SW 1271 (cell line): ENCODE measurements around the gene MCF2L.
A peak's percentile ranks its signal among the peaks of the same experiment; 100 is the strongest.
"Not testable (repeated sequence)": the region's sequence is repeated elsewhere in the genome, so short reads cannot be mapped to it uniquely, and the experiment has no call there.

Experiments
- DNase-seq, 2 experiments: peaks; one replicate each; lab custom pipeline; 2025; lab: John Stamatoyannopoulos, UW

The MCF2L gene, protein sequence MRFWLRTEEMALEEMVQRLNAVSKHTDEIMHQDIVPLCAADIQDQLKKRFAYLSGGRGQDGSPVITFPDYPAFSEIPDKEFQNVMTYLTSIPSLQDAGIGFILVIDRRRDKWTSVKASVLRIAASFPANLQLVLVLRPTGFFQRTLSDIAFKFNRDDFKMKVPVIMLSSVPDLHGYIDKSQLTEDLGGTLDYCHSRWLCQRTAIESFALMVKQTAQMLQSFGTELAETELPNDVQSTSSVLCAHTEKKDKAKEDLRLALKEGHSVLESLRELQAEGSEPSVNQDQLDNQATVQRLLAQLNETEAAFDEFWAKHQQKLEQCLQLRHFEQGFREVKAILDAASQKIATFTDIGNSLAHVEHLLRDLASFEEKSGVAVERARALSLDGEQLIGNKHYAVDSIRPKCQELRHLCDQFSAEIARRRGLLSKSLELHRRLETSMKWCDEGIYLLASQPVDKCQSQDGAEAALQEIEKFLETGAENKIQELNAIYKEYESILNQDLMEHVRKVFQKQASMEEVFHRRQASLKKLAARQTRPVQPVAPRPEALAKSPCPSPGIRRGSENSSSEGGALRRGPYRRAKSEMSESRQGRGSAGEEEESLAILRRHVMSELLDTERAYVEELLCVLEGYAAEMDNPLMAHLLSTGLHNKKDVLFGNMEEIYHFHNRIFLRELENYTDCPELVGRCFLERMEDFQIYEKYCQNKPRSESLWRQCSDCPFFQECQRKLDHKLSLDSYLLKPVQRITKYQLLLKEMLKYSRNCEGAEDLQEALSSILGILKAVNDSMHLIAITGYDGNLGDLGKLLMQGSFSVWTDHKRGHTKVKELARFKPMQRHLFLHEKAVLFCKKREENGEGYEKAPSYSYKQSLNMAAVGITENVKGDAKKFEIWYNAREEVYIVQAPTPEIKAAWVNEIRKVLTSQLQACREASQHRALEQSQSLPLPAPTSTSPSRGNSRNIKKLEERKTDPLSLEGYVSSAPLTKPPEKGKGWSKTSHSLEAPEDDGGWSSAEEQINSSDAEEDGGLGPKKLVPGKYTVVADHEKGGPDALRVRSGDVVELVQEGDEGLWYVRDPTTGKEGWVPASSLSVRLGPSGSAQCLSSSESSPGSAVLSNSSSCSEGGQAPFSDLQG

DNA sequence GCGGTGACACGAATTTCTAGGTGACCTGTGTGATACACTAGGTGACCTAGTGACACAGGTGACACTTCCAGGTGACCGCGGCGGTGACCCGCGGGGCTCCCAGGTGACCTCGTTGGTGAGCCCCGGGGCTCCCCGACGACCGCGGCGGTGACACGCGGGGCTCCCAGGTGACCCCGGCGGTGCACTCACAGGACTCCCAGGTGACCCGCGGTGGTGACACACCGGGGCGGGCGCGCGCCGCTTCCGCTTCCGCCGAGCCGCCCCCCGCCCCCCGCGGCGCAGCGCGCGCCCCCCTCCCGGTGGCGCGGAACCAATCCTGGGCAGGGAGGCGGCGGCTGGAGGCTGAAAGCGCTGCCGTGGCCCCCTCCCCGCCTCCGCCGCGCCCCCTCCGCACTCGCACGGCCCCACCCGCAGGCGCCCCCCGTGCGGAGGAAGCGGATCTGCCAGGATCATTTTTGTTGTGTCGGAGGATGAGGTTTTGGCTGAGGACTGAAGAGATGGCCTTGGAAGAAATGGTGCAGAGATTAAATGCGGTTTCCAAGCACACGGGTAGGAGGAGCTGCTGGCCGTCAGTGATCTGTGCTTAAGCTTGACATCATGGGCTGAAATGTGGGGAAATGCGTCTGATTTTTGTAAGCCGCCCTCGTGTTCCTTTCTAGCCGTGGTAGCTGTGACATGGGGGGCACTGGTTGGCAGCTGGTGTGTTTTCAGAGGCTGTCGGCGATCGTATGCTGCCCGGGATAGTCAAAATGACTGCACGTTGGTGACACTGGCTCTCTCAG is at the start of gene MCF2L:
MCF2L (plus strand) TSS at position 305 of the 782 bp plus-strand sequence; CDS start at position 471, 166 bp downstream.
- DNase-seq = no peak

DNA sequence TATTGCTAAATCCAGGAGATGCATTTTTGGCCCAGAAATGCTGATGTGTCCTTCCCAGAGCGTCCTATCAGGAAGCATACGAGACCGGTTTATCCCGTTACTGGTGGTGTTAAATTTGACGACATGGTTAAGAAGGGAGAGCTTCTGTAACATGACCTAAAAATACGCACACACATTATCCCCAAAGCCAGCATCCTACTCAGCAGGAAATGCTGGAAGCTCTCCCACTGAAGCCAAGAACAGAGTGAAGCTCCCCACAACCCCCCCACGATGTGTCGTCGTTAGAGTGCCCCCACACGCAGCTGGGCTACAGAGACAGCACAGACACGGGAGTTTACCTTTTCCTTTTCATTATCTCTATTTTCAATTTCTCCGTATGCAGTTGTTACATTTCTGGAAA is 45.1 kb upstream of the MCF2L start:
- no peak for DNase-seq

DNA sequence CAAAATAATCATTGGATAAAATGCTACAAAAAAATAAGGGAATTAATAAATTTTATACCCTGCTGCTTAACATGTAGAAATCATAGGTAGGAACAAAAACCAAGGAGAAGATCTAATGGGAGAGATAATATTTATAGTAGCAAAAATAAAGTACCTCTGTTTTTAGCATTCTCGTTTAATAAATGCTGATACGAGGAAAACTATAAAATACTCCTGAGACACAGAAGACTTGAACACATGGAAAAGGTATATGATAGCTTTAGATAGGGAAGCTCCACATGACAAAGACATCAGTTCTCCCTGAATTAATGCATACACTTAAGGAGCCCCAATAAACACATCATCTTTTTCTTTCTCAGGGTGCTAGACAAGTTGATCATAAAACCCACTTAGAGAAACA is 44.6 kb upstream of the MCF2L start:
- DNase-seq = no peak

DNA sequence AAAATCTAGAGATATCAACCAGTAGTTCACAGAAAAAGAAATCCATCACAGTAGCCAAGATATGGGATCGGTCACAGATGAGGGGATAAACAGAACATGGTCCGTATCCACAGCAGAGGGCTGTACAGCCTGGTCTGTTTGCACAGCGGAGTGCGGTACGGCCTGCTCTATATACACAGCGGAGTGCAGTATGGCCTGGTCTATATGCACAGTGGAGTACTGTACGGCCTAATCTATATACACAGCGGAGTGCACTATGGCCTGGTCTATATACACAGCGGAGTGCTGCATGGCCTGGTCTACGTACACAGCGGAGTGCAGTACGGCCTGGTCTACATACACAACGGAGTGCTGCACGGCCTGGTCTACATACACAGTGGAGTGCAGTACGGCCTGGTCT is 43.0 kb upstream of the MCF2L start:
- DNase-seq = no peak

DNA sequence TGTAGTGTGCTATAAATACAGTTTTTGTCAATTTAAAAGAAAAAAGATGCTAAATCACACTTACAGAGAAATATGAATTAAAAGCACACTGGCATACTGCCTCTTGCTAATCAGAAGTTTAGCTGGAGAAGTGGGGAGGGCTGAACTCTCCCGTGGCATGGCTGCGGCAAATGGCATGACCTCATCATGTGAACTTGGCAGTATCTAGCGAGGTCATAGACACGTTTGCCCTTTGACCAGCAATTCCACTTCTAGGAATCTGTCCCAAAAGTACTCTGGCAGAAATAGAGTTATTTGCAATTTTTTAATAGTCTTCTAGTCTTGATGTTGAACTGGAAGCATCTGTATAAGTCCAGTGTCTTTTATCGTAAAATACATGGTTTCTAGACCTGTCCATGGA is 42.0 kb upstream of the MCF2L start:
- DNase-seq = no peak

DNA sequence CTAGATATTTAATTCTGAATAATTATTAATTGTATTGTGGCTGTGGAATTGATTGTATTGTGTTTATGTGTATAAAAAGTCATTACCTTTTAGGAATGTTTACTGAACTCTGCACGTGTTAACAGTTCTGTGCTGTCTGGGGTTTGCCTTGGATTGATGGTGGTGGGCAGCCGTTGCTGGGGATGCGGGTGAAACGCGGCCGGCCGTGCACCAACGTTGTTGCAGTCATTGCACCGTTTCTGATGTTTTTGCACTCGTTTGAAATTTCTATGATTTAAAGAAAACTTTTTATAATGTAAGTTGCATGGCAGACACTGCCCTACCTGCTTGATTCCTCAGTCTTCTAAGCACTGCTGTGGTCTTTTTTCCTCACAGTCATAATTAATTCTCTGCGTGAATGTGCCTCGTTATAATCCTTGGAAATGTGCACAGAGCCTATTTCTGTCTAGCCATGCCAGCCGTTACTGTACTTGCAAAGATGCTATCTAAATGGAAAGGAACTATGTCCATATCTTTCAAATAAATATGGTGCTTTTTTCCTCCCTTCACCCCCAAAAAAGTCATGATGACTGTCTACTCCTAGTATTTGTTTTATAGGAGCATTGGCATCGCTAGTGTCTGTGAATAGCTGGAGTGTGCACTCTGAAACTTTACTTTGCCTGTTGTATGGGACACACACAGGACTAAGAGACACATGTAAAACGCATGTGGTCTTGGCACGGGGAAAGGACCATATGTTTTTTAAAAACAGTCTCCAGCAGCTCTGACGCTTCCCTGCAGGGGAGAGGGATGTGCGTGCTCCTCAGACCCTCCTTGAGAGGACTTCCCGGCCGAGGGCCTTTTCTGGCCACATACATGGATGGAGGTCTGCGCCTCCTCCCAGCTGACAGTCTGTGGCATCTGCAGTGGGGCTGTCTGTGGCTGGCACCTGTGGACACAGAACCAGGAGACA is 40.7 kb upstream of the MCF2L start:
- no peak for DNase-seq

DNA sequence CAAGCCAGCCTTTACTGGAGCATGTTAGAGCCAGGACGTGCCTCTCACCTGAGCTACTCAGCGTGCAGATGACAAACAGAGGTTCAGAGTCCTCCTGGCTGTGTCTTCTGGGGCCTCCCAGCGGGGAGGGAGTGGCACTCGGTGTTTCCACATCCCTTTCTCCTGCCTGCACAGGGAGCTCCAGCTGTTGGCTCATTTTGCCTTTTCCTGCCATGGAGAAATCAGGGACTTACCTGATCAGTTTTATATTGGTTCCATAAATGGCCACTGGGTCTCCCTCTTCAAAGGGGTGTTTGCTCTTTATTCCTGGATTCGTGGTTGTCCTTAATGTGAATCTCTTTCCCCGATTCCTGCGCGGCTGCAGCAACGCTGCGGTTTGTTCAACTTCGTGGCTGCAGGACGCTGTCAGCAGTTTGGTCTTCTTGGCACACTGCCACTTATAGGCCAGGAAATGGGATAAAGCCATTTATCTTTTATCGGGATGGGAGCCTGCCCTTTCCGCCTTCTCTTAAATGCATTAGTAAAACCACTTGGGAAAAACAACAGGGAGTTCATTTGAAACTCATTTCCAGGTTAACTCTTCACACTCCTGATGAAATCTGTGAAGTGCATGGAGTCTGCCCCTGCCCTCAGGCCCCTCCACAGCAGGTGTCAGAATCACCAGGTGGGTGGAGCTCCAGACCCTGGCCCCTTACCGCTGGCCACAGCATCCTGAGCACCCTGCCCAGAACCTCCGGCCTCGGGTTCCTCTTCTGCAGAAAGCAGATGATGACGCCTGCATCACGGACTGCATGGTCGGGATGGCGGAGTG is 39.8 kb upstream of the MCF2L start:
- DNase-seq = no peak

DNA sequence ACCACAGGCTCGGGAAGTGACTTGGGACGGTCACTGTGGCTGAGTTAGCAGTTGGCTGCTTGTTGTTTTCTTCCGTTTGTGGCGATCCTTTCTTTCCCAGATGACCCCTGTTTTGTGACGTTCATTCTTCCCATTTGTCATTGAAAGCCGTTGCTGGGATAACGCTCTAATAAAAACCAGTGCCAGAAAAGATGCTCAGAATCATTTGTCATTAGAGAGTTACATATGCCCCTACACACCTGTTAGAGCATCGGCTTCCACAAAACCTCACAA is 39.3 kb upstream of the MCF2L start:
- no peak for DNase-seq

DNA sequence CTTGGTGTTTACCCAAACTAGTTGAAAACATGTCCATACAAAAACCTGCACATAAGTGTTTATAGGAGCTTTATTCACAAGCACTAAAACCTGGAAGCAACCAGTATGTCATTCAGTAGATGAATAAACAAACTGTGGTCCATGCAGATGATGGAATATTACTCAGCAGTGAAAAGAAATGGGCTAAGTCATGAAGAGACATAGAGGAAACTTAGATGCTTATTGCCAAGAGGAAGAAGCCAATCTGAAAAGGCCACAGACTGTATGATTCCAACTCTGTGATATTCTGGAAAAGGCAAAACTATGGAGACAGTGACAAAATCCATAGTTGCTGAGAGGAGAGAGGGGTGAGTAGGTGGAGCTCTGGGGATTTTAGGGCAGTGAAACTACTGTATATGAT is 38.8 kb upstream of the MCF2L start:
- DNase-seq = no peak

DNA sequence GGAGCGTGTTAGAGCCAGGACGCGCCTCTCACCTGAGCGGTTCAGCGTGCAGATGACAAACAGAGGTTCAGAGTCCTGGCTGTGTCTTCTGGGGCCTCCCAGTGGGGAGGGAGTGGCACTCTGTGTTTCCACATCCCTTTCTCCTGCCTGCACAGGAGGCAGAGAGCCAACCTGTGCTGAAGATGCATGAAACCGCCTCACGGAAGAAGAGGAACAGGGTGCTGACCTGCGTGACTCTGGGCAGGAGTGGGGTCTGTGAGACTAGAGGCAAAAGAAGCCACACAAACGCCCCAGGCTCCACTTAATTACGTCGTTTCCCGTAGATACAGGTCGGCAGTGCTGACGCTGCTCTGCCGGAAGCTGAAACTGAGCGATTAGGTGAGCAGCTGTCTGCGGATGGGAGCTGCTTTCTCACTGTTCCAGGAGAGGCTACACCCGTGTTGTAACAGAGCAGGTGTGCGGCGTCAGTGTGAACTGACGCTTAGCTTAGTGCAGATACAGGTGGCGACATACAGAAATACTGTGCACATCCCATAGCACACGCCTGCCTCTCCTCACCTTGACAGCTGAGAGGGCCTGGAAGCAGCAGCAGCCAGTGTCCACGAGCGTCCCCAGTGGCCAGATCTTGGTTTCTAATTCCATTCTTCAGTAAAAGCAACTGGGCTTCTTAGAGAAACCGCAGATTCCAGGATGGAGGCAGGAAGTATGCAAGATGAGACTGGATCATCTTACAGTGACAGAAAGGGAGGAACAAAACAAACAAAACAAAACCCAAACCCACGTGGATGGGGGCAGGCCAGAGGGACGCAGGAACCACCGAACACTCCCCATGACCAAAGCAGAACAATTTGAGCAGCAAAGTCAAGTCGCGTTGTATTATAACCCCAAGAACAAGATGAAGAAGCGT is 37.7 kb upstream of the MCF2L start:
- DNase-seq = no peak

DNA sequence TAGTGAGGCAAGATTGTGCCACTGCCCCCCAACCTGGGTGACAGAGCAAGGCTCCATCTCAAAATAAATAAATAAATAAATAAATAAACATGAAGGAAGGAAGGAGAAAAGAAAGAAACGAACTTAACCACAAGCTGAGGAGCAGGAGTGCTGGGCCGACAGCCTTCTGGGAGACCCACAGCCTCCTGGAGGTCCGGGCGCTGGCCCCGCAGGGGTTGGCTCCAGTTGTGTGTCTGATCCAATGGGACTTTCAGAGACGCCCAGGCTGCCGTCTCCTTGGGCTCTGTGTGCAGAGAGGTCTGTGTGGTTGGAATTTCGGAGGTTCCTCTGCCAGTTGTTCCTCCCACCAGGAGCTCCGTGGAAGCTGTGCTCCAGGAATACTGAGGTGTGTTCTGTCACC is 36.0 kb upstream of the MCF2L start:
- DNase-seq = no peak

DNA sequence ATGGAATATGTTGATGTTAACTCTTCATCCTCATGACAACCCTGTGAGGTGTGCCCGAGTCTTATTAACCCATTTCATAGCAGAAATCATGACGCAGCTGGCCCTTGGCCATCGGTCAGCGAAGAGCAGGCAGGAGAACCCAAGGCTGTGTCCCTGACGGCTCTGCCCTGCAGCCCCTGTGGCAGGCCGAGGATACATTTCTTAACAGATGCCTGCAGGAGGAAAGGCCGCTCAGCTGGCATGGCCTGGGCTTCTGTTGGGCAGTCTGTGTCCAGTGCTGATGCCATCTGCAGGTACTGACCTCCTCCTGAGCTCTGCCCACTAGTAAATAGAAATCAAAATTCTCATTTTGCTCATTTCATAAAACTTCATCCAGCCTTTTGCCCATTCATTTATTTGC is 35.4 kb upstream of the MCF2L start:
- DNase-seq = no peak

DNA sequence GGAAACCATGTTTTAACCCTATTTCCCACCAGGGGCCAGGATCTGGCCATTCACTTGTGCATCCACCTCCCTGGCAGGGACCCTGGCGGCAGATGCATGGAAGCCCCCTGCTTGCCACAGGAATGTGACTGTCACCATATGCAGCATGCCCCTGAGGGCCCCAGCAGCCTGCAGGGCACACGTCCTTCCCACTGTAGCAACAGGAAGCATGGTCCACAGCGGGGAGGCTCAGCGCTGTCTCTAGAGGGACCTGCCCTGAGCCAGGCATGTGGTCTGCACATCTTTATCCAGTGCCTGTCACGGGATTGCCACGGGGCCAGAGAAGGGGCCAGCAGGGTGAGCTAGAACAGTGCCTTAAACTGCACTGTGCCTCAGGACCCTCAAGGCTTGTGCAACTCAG is 34.9 kb upstream of the MCF2L start:
- no peak for DNase-seq

DNA sequence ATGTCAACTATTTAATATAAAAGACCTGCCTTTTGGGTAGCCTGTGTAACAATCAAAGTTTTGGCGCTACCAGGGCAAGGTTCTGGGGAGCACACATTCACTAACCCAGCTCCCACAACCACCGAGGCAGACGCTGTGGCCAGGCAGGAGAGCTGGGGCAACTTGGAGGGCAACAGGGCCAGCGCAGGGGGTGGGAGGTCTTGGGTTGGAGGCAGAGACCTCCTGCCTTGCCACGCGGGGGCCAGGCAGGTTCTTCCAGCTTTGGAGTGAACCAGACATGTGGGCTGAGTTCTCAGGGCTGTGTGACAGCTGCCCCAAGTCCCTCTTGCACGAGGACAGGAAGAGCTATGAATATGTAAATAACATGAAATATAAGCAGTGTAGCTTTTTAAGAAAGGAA is 30.3 kb upstream of the MCF2L start:
- DNase-seq = no peak

DNA sequence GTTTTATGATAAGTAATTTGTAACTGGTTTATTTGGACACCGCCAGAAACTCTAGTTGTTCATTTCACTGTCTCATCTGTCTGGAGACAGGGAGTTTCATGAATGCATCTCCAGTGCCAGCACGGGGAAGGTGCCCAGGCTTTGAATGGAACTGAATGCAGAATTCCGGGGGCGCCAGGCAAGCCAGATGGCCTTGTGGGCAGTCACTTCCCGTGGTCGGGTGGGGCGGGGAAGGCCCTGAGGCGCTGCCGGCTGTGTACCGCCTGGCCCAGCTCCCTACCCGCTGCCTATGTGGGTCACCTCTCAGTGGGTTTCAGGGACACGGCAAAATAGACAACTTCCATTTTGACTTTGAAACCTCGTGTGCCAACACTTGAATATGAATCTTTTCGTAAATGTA is 28.8 kb upstream of the MCF2L start:
- no peak for DNase-seq

DNA sequence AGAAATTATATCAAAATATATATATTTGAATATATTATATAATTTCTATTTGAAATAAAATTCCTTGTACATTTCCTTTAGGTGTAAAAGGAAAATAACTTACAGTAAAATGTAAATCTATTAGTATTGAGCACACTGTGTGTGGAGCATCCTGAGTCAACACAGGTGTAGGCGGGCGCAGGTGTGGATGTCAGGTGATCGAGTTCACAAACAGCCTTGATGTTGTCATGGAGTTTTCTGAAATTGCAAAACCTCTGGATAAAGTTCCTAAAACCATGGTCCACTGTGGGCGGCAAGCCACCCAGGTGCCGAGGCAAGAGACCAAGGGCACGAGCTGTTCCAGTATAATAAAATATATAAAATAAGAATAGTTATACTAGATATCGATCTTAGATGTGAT is 27.7 kb upstream of the MCF2L start:
- DNase-seq = no peak

DNA sequence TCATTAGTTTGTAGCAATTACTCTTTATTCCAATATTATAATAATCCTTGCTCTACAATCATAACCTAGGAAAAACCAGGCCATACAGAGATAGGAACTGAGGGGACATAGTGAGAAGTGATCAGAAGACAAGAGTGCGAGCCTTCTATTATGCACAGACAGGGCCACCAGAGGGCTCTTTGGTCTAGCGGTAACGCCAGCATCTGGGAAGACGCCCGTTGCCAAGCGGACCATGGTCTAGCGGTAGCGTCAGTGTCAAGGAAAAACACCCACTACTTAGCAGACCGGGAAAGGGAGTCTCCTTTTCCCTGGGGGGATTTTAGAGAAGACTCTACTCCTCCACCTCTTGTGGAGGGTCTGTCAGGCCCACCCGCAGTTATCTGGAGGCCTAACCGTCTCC is 27.2 kb upstream of the MCF2L start:
- DNase-seq = not testable (repeated sequence)

DNA sequence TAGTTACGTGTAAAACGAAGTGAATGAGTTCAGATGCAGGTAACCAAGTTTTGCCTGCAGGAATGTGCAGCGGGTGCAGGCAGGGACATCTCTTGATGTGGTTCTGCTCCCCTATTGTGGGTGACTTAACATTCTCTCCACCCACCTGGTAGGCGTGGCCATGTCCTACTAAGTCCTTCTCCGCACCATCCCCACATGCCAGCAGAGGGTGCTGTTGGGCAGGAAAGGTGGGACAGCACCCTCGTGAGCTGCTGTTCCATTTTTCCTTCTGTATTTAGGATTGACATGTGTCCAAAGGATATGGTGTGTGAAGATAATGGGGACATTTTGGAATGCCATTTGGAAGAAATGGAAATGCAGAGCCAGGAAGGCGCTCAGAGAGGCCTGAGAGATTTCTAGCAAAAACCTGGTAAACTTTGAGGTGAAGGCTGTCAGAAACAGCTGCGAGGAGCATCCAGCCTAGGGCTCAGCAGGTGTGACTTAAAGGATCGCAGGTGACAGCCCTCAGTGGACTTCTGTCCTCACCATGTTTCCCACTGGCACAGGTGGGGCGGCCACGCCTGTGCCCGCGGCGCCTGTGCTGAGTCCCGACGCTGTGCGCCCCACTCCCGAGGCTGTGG is 26.2 kb upstream of the MCF2L start:
- DNase-seq = peak; percentile 13 to 62
